ENCODE data around the gene LHFPL3. TPM values are rescaled to one million over a fixed set of nuclear protein-coding genes. Genes with fewer than 3 reads are reported as not detected.

The LHFPL3 gene
- total RNA-seq, 1 experiment from 2014 or later, result 0.83 TPM

DNA sequence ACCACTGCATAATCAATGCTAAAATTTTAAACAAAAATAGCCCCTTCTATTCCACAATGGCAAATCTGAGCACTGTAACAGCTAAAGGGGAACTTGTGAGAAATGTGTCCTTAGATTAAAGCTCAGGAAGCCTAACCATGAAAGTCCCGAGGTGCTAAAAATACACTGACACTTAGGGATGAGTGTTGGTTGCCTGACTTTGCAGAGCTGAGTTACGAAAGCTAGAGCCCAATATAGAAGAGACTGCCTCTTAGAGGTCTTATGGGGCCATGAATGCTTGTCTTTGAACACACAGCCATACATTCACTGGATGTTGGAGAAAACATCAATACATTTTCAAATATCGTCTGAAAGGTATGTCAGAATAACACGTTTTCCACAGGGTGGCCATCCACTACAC lies 209.7 kb downstream of the LHFPL3 start (continued):
- TF ChIP-seq AFF4 (CRISPR knock-in tag; IDR thresholded peaks at IDR 0.05; ENCODE audit: borderline replicate concordance), result no peak
- TF ChIP-seq ZNF396 (CRISPR knock-in tag; IDR thresholded peaks at IDR 0.05; ENCODE audit: borderline replicate concordance), result no peak
- no peak for TF ChIP-seq ZNF416 (CRISPR knock-in tag; IDR thresholded peaks at IDR 0.05)
- TF ChIP-seq MXD4 (CRISPR knock-in tag; IDR thresholded peaks at IDR 0.05; ENCODE audit: borderline replicate concordance), result no peak
- TF ChIP-seq ZNF121 (CRISPR knock-in tag; IDR thresholded peaks at IDR 0.05), result no peak
- TF ChIP-seq EMX1 (CRISPR knock-in tag; IDR thresholded peaks at IDR 0.05), result no peak
- TF ChIP-seq GABPB1 (CRISPR knock-in tag; IDR thresholded peaks at IDR 0.05), result no peak

GRCh38 chr7:104541897-104542296 lies 213.5 kb downstream of the LHFPL3 start:
- ChIA-PET POLR2A (no interaction called here), CTCF (no interaction called here)
- peaks cover 8% of the 10 kb centered on the region; the same call in 1 of the 2 replicates for H3K27me3 Mint-ChIP-seq (ENCODE audit: low read depth)
- no peaks in the 10 kb centered on the region for H3K4me1 Mint-ChIP-seq
- no peaks in the 10 kb centered on the region for H3K36me3 Mint-ChIP-seq
- H3K27ac Mint-ChIP-seq, result no peak overlapping the region
- H3K4me3 Mint-ChIP-seq, result no peak overlapping the region
- H3K9me3 Mint-ChIP-seq, result no peaks in the 10 kb centered on the region; the same call in 1 of the 2 replicates
- TF ChIP-seq SMAD3 (CRISPR knock-in tag; IDR thresholded peaks at IDR 0.05; ENCODE audit: borderline replicate concordance) (no peak), NR1H2 (CRISPR knock-in tag; IDR thresholded peaks at IDR 0.05) (no peak), FOXP1 (CRISPR knock-in tag; IDR thresholded peaks at IDR 0.05; ENCODE audit: borderline replicate concordance) (no peak)
- DNase-seq (ENCODE audit: low spot score), result no peak
- ATAC-seq, result no peak

- CTCF ChIA-PET, result no interaction called here
- Mint-ChIP-seq H3K4me3 (no peak overlapping the region), H3K4me1 (no peaks in the 10 kb centered on the region), H3K36me3 (no peaks in the 10 kb centered on the region), H3K27ac (no peak overlapping the region), H3K27me3 (ENCODE audit: low read depth) (peaks cover 8% of the 10 kb centered on the region; the same call in 1 of the 2 replicates), H3K9me3 (no peaks in the 10 kb centered on the region)
- ATAC-seq (peak; percentile 72), DNase-seq (ENCODE audit: low spot score) (no peak)
- POLR2A ChIA-PET, result no interaction called here
- no peak for TF ChIP-seq ZBTB43 (CRISPR knock-in tag; IDR thresholded peaks at IDR 0.05)
- TF ChIP-seq ZNF532 (CRISPR knock-in tag; IDR thresholded peaks at IDR 0.05; ENCODE audit: borderline replicate concordance), result no peak
- TF ChIP-seq ELF4 (CRISPR knock-in tag; IDR thresholded peaks at IDR 0.05; ENCODE audit: low read depth), result no peak
- no peak for TF ChIP-seq RELA (CRISPR knock-in tag; IDR thresholded peaks at IDR 0.05; ENCODE audit: borderline replicate concordance)
- no peak for TF ChIP-seq PRDM15 (CRISPR knock-in tag; IDR thresholded peaks at IDR 0.05)
- TF ChIP-seq ETV6 (CRISPR knock-in tag; IDR thresholded peaks at IDR 0.05), result no peak
- no peak for TF ChIP-seq SP1 (CRISPR knock-in tag; conservative IDR thresholded peaks at IDR 0.05)
- TF ChIP-seq, protein P1, sequence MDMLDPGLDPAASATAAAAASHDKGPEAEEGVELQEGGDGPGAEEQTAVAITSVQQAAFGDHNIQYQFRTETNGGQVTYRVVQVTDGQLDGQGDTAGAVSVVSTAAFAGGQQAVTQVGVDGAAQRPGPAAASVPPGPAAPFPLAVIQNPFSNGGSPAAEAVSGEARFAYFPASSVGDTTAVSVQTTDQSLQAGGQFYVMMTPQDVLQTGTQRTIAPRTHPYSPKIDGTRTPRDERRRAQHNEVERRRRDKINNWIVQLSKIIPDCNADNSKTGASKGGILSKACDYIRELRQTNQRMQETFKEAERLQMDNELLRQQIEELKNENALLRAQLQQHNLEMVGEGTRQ (CRISPR knock-in tag; IDR thresholded peaks at IDR 0.05), result no peak
These were observed 220.5 kb downstream of the LHFPL3 start for GRCh38 chr7:104548861-104549260.

Data from WTC11 (cell line).